IPS-20b (cell line): Measurements from ENCODE around the gene POP7.
"Not testable (repeated sequence)": the region's sequence is repeated elsewhere in the genome, so short reads cannot be mapped to it uniquely, and the experiment has no call there.

Experiments used
- H3K27ac ChIP-seq: one replicate; pipeline ENCODE4 v1.5.1; 2013; ENCODE audit warnings: low read length
- H3K27me3 ChIP-seq: 2 replicates; pipeline ENCODE4 v1.6.1; 2013; ENCODE audit warnings: mild to moderate bottlenecking, low read length, inconsistent platforms; ENCODE audit not compliant: insufficient read depth
- H3K36me3 ChIP-seq: 2 replicates; pipeline ENCODE4 v1.6.1; 2013; ENCODE audit warnings: low read depth, mild to moderate bottlenecking, inconsistent platforms, low read length, moderate library complexity; ENCODE audit not compliant: insufficient read depth
- H3K4me1 ChIP-seq: 2 replicates; pipeline ENCODE4 v1.6.1; 2013; ENCODE audit warnings: mild to moderate bottlenecking, control low read depth, inconsistent platforms, low read length, moderate library complexity; ENCODE audit not compliant: insufficient read depth
- H3K4me3 ChIP-seq: 2 replicates; pipeline ENCODE4 v1.5.1; 2013; ENCODE audit warnings: mild to moderate bottlenecking, low read length, inconsistent platforms
- H3K9ac ChIP-seq: 2 replicates; pipeline ENCODE4 v1.6.1; 2013; ENCODE audit warnings: low read depth, mild to moderate bottlenecking, inconsistent platforms, low read length, moderate library complexity
- H3K9me3 ChIP-seq: 2 replicates; pipeline ENCODE4 v1.6.1; 2013; ENCODE audit warnings: mild to moderate bottlenecking, low read depth, low read length, inconsistent platforms; ENCODE audit not compliant: insufficient read depth

The POP7 gene

DNA sequence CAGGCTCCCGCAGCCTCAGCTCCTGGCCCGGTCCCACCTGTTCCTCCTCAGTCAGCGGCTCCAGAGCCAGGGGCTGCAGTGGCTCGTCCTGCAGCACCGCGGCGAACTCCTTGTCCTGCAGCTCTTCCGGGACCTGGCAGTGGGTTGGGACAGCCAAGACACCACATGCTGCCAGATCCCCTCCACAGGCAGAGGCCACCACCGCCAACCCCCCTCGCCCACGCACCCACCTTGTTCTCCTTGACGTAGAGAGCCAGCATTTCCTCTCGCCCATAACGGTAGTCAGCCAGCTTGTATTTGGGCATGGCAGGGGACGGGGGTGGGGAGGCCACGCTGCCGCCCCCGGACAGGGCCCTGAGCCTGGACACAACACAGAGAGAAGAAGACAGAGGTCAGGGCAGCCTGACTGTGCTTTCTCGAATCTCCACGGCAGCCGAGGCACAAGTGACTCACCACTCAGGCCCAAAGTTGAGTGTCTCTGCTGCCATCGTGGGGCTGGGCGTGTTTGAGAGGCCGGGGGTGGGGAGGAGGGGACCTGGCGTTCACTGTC, 18.1 kb upstream of the POP7 start:
- peaks cover 9% of the 10 kb centered on the region for H3K4me1 ChIP-seq
- peaks cover 80% of the 10 kb centered on the region for H3K36me3 ChIP-seq
- H3K27ac ChIP-seq = no peak overlapping the region

GRCh38 chr7:100688326-100688860, 17.5 kb upstream of the POP7 start:
- H3K4me3 ChIP-seq = no peak overlapping the region
- H3K27ac ChIP-seq = no peak overlapping the region
- no peaks in the 10 kb centered on the region for H3K9me3 ChIP-seq
- H3K27me3 ChIP-seq = no peaks in the 10 kb centered on the region
- peaks cover 9% of the 10 kb centered on the region for H3K4me1 ChIP-seq
- H3K36me3 ChIP-seq = peaks cover 74% of the 10 kb centered on the region
- H3K9ac ChIP-seq = no peak overlapping the region

More for the DNA sequence above, 18.1 kb upstream of the POP7 start:
- Histone ChIP-seq H3K4me3 (no peak overlapping the region), H3K27me3 (no peaks in the 10 kb centered on the region), H3K9ac (no peak overlapping the region), H3K9me3 (no peaks in the 10 kb centered on the region)

GRCh38 chr7:100689230-100690135, 16.4 kb upstream of the POP7 start:
- H3K27me3 ChIP-seq = no peaks in the 10 kb centered on the region
- H3K9ac ChIP-seq = no peak overlapping the region
- H3K4me3 ChIP-seq = no peak overlapping the region
- peaks cover 64% of the 10 kb centered on the region for H3K36me3 ChIP-seq
- no peaks in the 10 kb centered on the region for H3K9me3 ChIP-seq
- peaks cover 9% of the 10 kb centered on the region for H3K4me1 ChIP-seq
- H3K27ac ChIP-seq = no peak overlapping the region

DNA sequence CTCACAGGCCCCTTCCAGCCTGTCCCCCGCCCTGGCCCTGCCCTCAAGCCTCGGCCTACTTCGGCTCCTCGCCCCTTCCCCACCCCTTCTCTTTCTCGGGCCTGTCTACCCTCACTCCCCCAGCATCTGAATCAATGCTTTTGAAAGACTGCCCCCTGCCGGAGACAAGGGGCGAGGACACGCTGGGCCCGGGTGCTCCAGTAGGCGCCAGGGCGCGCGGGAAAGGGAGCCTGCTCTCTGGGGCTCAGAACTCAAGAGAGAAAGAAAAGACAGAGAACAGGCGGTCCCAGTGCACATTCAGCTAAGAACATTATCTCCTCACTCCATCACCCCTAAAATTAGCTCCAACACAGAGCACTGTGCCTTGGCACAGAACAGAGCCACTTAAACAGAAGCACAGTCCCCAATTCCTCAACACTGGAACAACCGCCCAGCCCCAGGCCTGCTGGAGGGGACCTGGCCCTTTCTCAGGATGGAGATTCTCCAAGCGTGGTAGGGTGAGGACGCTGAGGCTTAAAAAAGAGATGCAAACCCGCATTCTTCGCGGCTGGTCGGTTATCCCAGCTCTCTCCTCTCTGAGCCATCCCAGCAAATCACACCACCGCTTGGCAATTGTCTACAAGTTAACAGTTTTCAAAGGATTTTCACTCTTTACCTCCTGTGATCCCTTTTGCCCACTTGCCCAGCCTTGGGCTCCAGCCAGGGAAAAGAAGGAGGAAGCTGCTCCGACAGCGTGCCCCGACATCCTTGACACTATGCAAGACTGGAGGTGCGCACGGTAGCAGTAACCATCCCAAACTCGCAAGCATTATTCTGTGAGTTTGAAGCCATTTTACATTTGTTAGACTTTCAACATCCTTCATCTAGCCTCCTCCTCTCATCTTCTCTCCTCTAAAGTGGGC, 14.0 kb upstream of the POP7 start:
- Histone ChIP-seq H3K4me3 (peak overlapping the region; percentile 93), H3K36me3 (peaks cover 40% of the 10 kb centered on the region), H3K4me1 (peaks cover 14% of the 10 kb centered on the region), H3K9ac (peak overlapping the region; percentile 97; the same call in 1 of the 2 replicates), H3K9me3 (no peaks in the 10 kb centered on the region), H3K27me3 (no peaks in the 10 kb centered on the region), H3K27ac (no peak overlapping the region)

- Histone ChIP-seq H3K27ac (no peak overlapping the region), H3K9me3 (no peaks in the 10 kb centered on the region), H3K27me3 (no peaks in the 10 kb centered on the region), H3K4me1 (peaks cover 14% of the 10 kb centered on the region), H3K4me3 (peak overlapping the region; percentile 93), H3K36me3 (peaks cover 34% of the 10 kb centered on the region), H3K9ac (peak overlapping the region; percentile 97)
Measured at GRCh38 chr7:100692578-100692961, 13.4 kb upstream of the POP7 start.

DNA sequence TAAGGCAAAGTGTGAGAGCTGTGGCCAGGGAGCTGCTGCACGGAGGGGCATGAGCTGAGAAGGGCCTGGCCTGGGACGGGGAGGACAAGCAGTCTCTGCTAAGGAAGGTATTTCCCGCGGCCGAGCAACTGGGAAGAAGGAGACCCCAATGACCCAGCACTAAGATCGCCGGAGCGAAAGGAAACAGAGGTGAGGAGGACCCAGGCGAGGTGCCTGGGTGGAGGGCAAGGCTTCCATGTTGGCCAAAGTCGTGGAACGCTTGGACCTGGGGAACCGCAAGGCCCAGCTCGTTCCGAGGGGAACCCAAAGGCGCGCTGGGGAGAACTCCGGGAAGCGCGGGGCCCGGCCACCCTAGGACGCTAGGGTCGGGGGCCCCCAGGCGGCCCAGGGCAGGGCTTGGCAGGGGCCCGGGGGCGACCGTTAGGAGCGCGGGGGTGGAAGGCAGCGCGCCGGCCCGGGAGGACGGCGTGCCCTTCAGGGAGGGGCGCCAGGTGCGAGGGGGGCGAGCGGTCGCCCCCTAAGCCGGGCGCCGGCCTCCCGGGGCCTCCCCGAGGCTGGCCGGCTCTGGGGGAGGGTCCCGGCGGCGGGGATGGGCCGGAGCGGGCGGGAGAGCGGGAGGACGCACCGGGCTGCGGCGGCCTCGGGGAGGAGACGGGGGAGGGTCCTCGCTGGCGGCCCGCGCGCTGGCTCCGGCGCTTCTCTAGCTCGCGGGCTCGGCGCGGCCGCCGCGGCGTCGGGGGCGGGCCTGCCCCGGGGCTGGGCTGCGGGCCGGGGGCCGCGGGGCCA, 12.4 kb upstream of the POP7 start:
- peak overlapping the region; percentile 97 for H3K9ac ChIP-seq
- peak overlapping the region; percentile 81 for H3K27ac ChIP-seq
- H3K36me3 ChIP-seq = peaks cover 25% of the 10 kb centered on the region
- peaks cover 14% of the 10 kb centered on the region for H3K4me1 ChIP-seq
- H3K4me3 ChIP-seq = peak overlapping the region; percentile 93
- H3K27me3 ChIP-seq = no peaks in the 10 kb centered on the region
- no peaks in the 10 kb centered on the region for H3K9me3 ChIP-seq

GRCh38 chr7:100694098-100694745, 11.7 kb upstream of the POP7 start, which contains the start of gene GIGYF1:
GIGYF1 (minus strand) TSS chr7:100694250; CDS start chr7:100688238, 6,012 bp downstream.
- H3K27me3 ChIP-seq = no peaks in the 10 kb centered on the region
- peak within 1 kb of the TSS; percentile 97 for H3K9ac ChIP-seq
- peaks cover 14% of the 10 kb centered on the region for H3K4me1 ChIP-seq
- no peaks in the 10 kb centered on the region for H3K9me3 ChIP-seq
- H3K27ac ChIP-seq = peak within 1 kb of the TSS; percentile 81
- H3K36me3 ChIP-seq = peaks cover 17% of the 10 kb centered on the region
- H3K4me3 ChIP-seq = peak within 1 kb of the TSS; percentile 93

GRCh38 chr7:100696123-100696521, 9.8 kb upstream of the POP7 start:
- Histone ChIP-seq H3K36me3 (peaks cover 2% of the 10 kb centered on the region; the same call in 1 of the 2 replicates), H3K27ac (peak overlapping the region; percentile 52), H3K4me3 (peak overlapping the region; percentile 37; the same call in 1 of the 2 replicates), H3K9me3 (no peaks in the 10 kb centered on the region), H3K27me3 (no peaks in the 10 kb centered on the region), H3K9ac (peak overlapping the region; percentile 66; the same call in 1 of the 2 replicates), H3K4me1 (peaks cover 13% of the 10 kb centered on the region)

DNA sequence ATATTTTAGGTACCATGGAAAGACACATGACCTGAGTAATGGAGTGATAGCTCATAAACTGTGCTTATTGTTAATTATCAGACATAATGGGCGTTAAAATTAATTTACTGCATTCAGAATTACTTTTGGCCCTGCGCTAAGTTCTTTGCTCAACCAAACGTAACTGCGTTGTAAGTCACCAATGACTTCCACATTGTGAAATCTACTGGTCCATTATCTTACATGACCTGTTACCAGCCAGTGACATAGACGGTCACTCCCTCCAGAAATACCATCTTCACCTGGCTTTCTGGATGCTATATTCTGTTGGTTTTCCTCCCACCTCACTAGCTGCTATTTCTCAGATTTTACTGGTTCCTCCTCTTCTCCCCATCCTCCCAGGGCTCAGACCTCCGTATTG, 6.9 kb upstream of the POP7 start:
- H3K27me3 ChIP-seq = no peaks in the 10 kb centered on the region
- H3K36me3 ChIP-seq = no peaks in the 10 kb centered on the region

DNA sequence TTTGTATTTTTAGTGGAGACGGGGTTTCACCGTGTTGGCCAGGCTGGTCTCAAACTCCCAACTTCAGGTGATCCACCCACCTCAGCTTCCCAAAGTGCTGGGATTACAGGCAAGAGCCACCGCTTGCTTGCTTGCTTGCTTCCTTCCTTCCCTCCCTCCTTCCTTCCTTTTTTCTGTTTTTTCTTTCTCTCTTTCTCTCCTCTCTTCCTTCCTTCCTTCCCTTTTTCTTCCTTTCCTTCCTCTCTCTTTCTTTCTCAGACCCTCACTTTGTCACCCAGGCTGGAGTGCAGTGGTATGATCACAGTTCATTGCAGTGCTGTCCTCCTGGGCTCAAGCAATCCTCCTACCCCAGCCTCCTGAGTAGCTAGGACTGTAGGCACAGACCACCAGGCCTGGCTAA, 4.8 kb upstream of the POP7 start:
- H3K36me3 ChIP-seq, H3K4me1 ChIP-seq, H3K4me3 ChIP-seq, H3K27ac ChIP-seq, H3K9me3 ChIP-seq, H3K9ac ChIP-seq, H3K27me3 ChIP-seq: not testable (repeated sequence)

More for the DNA sequence above, 6.9 kb upstream of the POP7 start:
- no peak overlapping the region for H3K4me3 ChIP-seq
- peaks cover 5% of the 10 kb centered on the region; the same call in 1 of the 2 replicates for H3K4me1 ChIP-seq
- H3K9me3 ChIP-seq = no peaks in the 10 kb centered on the region
- no peak overlapping the region for H3K27ac ChIP-seq
- 0 out of 2 replicates have a peak overlapping the region, but pooled peaks have one; percentile 8 for H3K9ac ChIP-seq
